Right lobe of liver (tissue), 6 donors: Measurements from ENCODE around the gene CD1C. TPM values are rescaled to one million over a fixed set of nuclear protein-coding genes. Genes with fewer than 3 reads are reported as not detected.
A peak's percentile ranks its signal among the peaks of the same experiment; 100 is the strongest.

Experiments
- ATAC-seq, 4 donors: fragments of 200-7000 bp; cut with Tn5 transposase; one replicate each; pipeline ENCODE4 v1.9.1; 2020; ENCODE audit warnings: mild to moderate bottlenecking in 4 of 4, moderate library complexity in 4 of 4
- DNase-seq, 3 donors: peaks; one replicate each; pipeline ENCODE4 v3.0.0-alpha.2; 2020
- H3K27ac ChIP-seq, 3 donors: fragments of 200-600 bp; one replicate each; pipeline ENCODE4 v1.8.0; 2022
- H3K27me3 ChIP-seq, 2 donors: fragments of 200-600 bp; one replicate each; pipeline ENCODE4 v1.8.0; 2022
- H3K36me3 ChIP-seq, 4 donors: fragments of 200-600 bp; sonication (generic) in 1 of 4; one replicate each; pipeline versions ENCODE4 v1.5.1 to v1.8.0; 2017 to 2022; ENCODE audit warnings: control low read depth in 1 of 4
- H3K4me1 ChIP-seq, 4 donors: fragments of 200-600 bp; sonication (generic) in 1 of 4; one replicate each; pipeline versions ENCODE4 v1.5.1 to v1.8.0; 2017 to 2022; ENCODE audit warnings: control low read depth in 1 of 4
- H3K4me3 ChIP-seq, 3 donors: fragments of 200-600 bp; one replicate each; pipeline ENCODE4 v1.8.0; 2022
- H3K9me3 ChIP-seq, 4 donors: fragments of 200-600 bp; sonication (generic) in 1 of 4; one replicate each; pipeline versions ENCODE4 v1.5.1 to v1.8.0; 2017 to 2022; ENCODE audit warnings: control low read depth in 1 of 4
- POLR2A ChIP-seq: fragments of 450-650 bp; IDR thresholded peaks from one replicate; pipeline ENCODE4 v1.6.1; 2017; ENCODE audit warnings: antibody characterized with exemption, mild to moderate bottlenecking
- WGBS: methylation state at CpG from one replicate; pipeline ENCODE4 v1.1.6; 2018; ENCODE audit warnings: low coverage, low lambda C conversion rate; ENCODE audit not compliant: insufficient coverage; ENCODE audit errors: missing lambda C conversion rate; 5-methylcytosine and 5-hydroxymethylcytosine counted together
- intact Hi-C, 2 donors: fragments of 100-400 bp; cut with DNase I; formaldehyde crosslinking; loops; one replicate each; pipeline versions ENCODE4 v1.11.2 to v1.14.1; 2022
- long read RNA-seq: library from polyadenylated mRNA; unstranded; transcript quantifications from one replicate; pipeline ENCODE4 v2.0.0, GENCODE V29; 2019
- total RNA-seq, 6 experiments: library from RNA; depleted of rRNA in 2 of 6; stranded (reverse); fragments of >200 nt in 2 of 6; fragmentation: NEBNext Ultra II Directional in 3 of 6; extraction: Animal tissue kit (Norgen Biotek cat#: 25700) in 3 of 6; gene quantifications; one replicate each; pipeline versions ENCODE4 v1.1.0 to v1.2.4, GENCODE V29; 2016 to 2023
- TF ChIP-seq, protein P1 (sequence below), 4 donors: fragments of 200-600 bp in 3 of 4; fragments of 450-650 bp in 1 of 4; IDR thresholded peaks; one replicate each; pipeline versions ENCODE4 v1.5.1 to v1.8.0; 2016 to 2022; ENCODE audit warnings: antibody characterized with exemption in 4 of 4, mild to moderate bottlenecking in 2 of 4
- donor health status: DM: no; HTN: yes; CAD: no.
- donor health status: DM: no; HTN: no; CAD: no.
- donor health status: DM: no; HTN: no; CAD: no.
- donor health status: DM: no; HTN: yes; CAD: no.
- donor health status: DM: no; HTN: yes; CAD: no.

CD1C gene
- total RNA-seq, result under 1 TPM in 3 of 6 experiments, not detected in 3; 0.24 to 0.60 (median 0.31) TPM
- long read RNA-seq, partial matches to known transcripts, result 1 of 1 reads
- long read RNA-seq, other reads (novel, unspliced or antisense), result 0 of 1 reads

GRCh38 chr1:158289811-158290210, at the start of gene CD1C:
TSS of gene CD1C (plus strand) at chr1:158289923. CDS start at chr1:158290065, 142 bp downstream.
- H3K4me3 ChIP-seq, result no peak within 1 kb of the TSS
- H3K27ac ChIP-seq, result no peak within 1 kb of the TSS
- ATAC-seq (no peak), DNase-seq (no peak)
- H3K4me1 ChIP-seq, result no peaks in the 10 kb centered on the region
- TF ChIP-seq POLR2A, result no peak
- TF ChIP-seq, protein P1, sequence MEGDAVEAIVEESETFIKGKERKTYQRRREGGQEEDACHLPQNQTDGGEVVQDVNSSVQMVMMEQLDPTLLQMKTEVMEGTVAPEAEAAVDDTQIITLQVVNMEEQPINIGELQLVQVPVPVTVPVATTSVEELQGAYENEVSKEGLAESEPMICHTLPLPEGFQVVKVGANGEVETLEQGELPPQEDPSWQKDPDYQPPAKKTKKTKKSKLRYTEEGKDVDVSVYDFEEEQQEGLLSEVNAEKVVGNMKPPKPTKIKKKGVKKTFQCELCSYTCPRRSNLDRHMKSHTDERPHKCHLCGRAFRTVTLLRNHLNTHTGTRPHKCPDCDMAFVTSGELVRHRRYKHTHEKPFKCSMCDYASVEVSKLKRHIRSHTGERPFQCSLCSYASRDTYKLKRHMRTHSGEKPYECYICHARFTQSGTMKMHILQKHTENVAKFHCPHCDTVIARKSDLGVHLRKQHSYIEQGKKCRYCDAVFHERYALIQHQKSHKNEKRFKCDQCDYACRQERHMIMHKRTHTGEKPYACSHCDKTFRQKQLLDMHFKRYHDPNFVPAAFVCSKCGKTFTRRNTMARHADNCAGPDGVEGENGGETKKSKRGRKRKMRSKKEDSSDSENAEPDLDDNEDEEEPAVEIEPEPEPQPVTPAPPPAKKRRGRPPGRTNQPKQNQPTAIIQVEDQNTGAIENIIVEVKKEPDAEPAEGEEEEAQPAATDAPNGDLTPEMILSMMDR (IDR thresholded peaks at IDR 0.05), result no peak
- no peaks in the 10 kb centered on the region for H3K36me3 ChIP-seq
- H3K27me3 ChIP-seq, result peaks cover 0 to 8% of the 10 kb centered on the region in 2 donors
- intact Hi-C loops, result no loop called here
- WGBS, result 55% methylated on average over 4 of the region's 4 CpGs
- no peaks in the 10 kb centered on the region for H3K9me3 ChIP-seq

GRCh38 chr1:158246650-158247049, 43.1 kb upstream of the CD1C start:
- 81% methylated on average over 7 of the region's 7 CpGs for WGBS
- intact Hi-C loops, result no loop called here

DNA sequence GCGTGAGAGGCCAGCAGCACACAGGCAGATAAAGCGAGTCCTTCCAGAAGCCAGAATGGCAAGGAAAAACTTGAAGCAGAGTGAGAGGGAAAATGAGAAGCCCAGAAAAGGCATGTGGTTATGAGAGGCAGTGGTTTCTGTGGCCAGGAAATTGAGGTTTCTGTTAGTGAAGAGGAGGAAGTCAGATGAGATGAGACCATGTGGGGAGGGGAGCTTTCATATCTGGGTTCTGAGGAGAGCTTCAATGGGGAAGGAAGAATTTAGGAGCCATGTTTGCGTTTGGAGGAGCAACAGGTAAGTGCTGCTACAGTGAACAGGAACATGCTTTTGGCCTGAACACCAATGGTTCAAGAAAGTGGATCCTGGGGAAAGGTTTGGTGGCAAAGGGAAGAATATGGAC, 41.6 kb upstream of the CD1C start:
- Histone ChIP-seq H3K27me3 (no peaks in the 10 kb centered on the region), H3K36me3 (no peaks in the 10 kb centered on the region), H3K4me3 (no peak overlapping the region), H3K27ac (no peak overlapping the region), H3K9me3 (no peaks in the 10 kb centered on the region), H3K4me1 (no peaks in the 10 kb centered on the region)
- TF ChIP-seq, protein P1 (IDR thresholded peaks at IDR 0.05), result no peak
- TF ChIP-seq POLR2A, result no peak
- intact Hi-C loops, result no loop called here
- WGBS, result 37% methylated on average over 3 of the region's 3 CpGs
- ATAC-seq, result peak in 3 of 4 donors; percentile 45 to 63 (median 52)
- DNase-seq, result no peak

More at GRCh38 chr1:158246650-158247049, 43.1 kb upstream of the CD1C start:
- H3K9me3 ChIP-seq, result no peaks in the 10 kb centered on the region
- no peaks in the 10 kb centered on the region for H3K4me1 ChIP-seq
- H3K36me3 ChIP-seq, result no peaks in the 10 kb centered on the region
- no peak for TF ChIP-seq POLR2A
- TF ChIP-seq, protein P1 (IDR thresholded peaks at IDR 0.05), result no peak
- ATAC-seq (peak in 1 of 4 donors; percentile 14), DNase-seq (no peak)
- H3K27ac ChIP-seq, result no peak overlapping the region
- H3K27me3 ChIP-seq, result no peaks in the 10 kb centered on the region
- no peak overlapping the region for H3K4me3 ChIP-seq

GRCh38 chr1:158248771-158249170, 41.0 kb upstream of the CD1C start:
- Histone ChIP-seq H3K36me3 (no peaks in the 10 kb centered on the region), H3K4me3 (no peak overlapping the region), H3K27ac (no peak overlapping the region), H3K4me1 (no peaks in the 10 kb centered on the region), H3K27me3 (no peaks in the 10 kb centered on the region), H3K9me3 (no peaks in the 10 kb centered on the region)
- WGBS, result 25% methylated on average over 2 of the region's 2 CpGs
- DNase-seq (no peak), ATAC-seq (peak in 3 of 4 donors; percentile 38 to 50 (median 49))
- intact Hi-C loops, result no loop called here
- no peak for TF ChIP-seq POLR2A
- TF ChIP-seq, protein P1 (IDR thresholded peaks at IDR 0.05), result no peak
